Ascending aorta (tissue), 2 donors: ENCODE results near the gene TM4SF20. TPM values are rescaled to one million over a fixed set of nuclear protein-coding genes. Genes with fewer than 3 reads are reported as not detected.

ENCODE experiments used
- DNase-seq, 2 donors: peaks; one replicate each; pipeline ENCODE4 v3.0.0-alpha.2; 2019; ENCODE audit warnings: low spot score in 2 of 2
- H3K27ac ChIP-seq, 2 donors: fragments of 200-600 bp; sonication (generic); one replicate each; pipeline ENCODE4 v1.5.1; 2016 to 2017; ENCODE audit warnings: mild to moderate bottlenecking in 1 of 2
- H3K27me3 ChIP-seq: fragments of 200-600 bp; sonication (generic); one replicate; pipeline ENCODE4 v1.5.1; 2017
- H3K36me3 ChIP-seq, 2 donors: fragments of 200-600 bp; sonication (generic); one replicate each; pipeline ENCODE4 v1.5.1; 2016
- H3K4me1 ChIP-seq, 2 donors: fragments of 200-600 bp; sonication (generic); one replicate each; pipeline ENCODE4 v1.5.1; 2016 to 2017; ENCODE audit warnings: mild to moderate bottlenecking in 1 of 2
- H3K4me3 ChIP-seq, 2 donors: fragments of 200-600 bp; sonication (generic); one replicate each; pipeline ENCODE4 v1.5.1; 2016 to 2017; ENCODE audit warnings: mild to moderate bottlenecking in 1 of 2
- H3K9me3 ChIP-seq, 2 donors: fragments of 200-600 bp; sonication (generic); one replicate each; pipeline ENCODE4 v1.5.1; 2016
- intact Hi-C: fragments of 100-400 bp; cut with DNase I; formaldehyde crosslinking; loops from one replicate; pipeline ENCODE4 v1.15.1; 2023
- total RNA-seq: library from RNA; depleted of rRNA; stranded (reverse); fragments of >200 nt; gene quantifications from one replicate; pipeline ENCODE4 v1.1.0, GENCODE V29; 2016
- TF ChIP-seq, protein P1 (sequence below), 3 experiments: fragments of 200-600 bp in 2 of 3; fragments of 450-650 bp in 1 of 3; sonication (generic) in 2 of 3; IDR thresholded peaks; one replicate each; pipeline ENCODE4 v1.5.1; 2016 to 2019; ENCODE audit warnings: antibody characterized with exemption in 3 of 3, mild to moderate bottlenecking in 1 of 3, moderate library complexity in 1 of 3

TM4SF20 gene
- total RNA-seq, 1 donor from 2014 or later, result not detected

DNA sequence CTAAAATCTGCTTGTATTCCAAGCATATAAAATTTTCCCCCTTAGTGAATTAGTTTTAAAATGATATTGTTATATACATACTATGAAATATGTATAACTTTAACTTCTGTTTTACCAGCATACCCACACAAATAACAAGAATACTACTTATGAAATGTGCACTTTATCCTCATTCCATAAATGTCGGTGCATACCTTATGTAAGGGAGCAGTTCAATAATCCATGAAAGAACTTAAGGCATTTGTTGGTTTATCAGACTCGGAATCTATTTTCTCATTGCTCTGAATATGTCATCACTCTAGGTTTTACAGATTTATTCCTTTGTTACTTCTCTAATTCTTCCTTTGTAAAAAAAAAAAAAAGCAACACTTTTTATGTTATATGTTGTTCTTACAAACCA is 66.5 kb downstream of the TM4SF20 start:
- H3K4me3 ChIP-seq, result no peak overlapping the region
- H3K36me3 ChIP-seq, result peaks cover 3 to 6% of the 10 kb centered on the region in 2 donors
- no peaks in the 10 kb centered on the region for H3K4me1 ChIP-seq
- no peak overlapping the region for H3K27ac ChIP-seq
- TF ChIP-seq, protein P1, sequence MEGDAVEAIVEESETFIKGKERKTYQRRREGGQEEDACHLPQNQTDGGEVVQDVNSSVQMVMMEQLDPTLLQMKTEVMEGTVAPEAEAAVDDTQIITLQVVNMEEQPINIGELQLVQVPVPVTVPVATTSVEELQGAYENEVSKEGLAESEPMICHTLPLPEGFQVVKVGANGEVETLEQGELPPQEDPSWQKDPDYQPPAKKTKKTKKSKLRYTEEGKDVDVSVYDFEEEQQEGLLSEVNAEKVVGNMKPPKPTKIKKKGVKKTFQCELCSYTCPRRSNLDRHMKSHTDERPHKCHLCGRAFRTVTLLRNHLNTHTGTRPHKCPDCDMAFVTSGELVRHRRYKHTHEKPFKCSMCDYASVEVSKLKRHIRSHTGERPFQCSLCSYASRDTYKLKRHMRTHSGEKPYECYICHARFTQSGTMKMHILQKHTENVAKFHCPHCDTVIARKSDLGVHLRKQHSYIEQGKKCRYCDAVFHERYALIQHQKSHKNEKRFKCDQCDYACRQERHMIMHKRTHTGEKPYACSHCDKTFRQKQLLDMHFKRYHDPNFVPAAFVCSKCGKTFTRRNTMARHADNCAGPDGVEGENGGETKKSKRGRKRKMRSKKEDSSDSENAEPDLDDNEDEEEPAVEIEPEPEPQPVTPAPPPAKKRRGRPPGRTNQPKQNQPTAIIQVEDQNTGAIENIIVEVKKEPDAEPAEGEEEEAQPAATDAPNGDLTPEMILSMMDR (IDR thresholded peaks at IDR 0.05), result no peak
- no peak for DNase-seq
- intact Hi-C loops, result no loop called here
- H3K27me3 ChIP-seq, result no peaks in the 10 kb centered on the region
- no peaks in the 10 kb centered on the region for H3K9me3 ChIP-seq

Other genes starting within 250 kb of the TM4SF20 start
- gene COL4A4, start 215.1 kb downstream of the TM4SF20 start, total RNA-seq, result 20.5 TPM
- gene COL4A3, start 214.7 kb downstream of the TM4SF20 start, total RNA-seq, result 1.1 TPM
- gene MFF, start 54.1 kb downstream of the TM4SF20 start, total RNA-seq, result 65.9 TPM
- gene SCYGR1, start 8.6 kb upstream of the TM4SF20 start, total RNA-seq, result not detected
- gene AGFG1, start 92.8 kb upstream of the TM4SF20 start, total RNA-seq, result 25.5 TPM
- gene SCYGR2, start 219.6 kb upstream of the TM4SF20 start, total RNA-seq, result not detected
- gene SCYGR3, start 235.5 kb upstream of the TM4SF20 start, total RNA-seq, result not detected
- gene SCYGR4, start 238.2 kb upstream of the TM4SF20 start, total RNA-seq, result not detected